GM12864 (cell line): ENCODE results near the gene CA10.

Experiments used
- DNase-seq: peaks from one replicate; pipeline ENCODE4 v3.0.0-alpha.2; 2011; ENCODE audit warnings: low read depth
- H3K4me3 ChIP-seq: 2 replicates; pipeline ENCODE4 v1.5.1; 2011; ENCODE audit warnings: mild to moderate bottlenecking, low read depth, low read length, control low read depth
- TF ChIP-seq, protein P1 (sequence below): IDR thresholded peaks from 2 replicates; pipeline ENCODE4 v1.5.1; 2011; ENCODE audit warnings: low read depth, mild to moderate bottlenecking, moderate library complexity, low read length, control low read depth, inconsistent platforms; ENCODE audit errors: missing control alignments

CA10 gene

GRCh38 chr17:51793686-51794085 lies 364.8 kb downstream of the CA10 start:
- no peak for DNase-seq
- TF ChIP-seq, protein P1, sequence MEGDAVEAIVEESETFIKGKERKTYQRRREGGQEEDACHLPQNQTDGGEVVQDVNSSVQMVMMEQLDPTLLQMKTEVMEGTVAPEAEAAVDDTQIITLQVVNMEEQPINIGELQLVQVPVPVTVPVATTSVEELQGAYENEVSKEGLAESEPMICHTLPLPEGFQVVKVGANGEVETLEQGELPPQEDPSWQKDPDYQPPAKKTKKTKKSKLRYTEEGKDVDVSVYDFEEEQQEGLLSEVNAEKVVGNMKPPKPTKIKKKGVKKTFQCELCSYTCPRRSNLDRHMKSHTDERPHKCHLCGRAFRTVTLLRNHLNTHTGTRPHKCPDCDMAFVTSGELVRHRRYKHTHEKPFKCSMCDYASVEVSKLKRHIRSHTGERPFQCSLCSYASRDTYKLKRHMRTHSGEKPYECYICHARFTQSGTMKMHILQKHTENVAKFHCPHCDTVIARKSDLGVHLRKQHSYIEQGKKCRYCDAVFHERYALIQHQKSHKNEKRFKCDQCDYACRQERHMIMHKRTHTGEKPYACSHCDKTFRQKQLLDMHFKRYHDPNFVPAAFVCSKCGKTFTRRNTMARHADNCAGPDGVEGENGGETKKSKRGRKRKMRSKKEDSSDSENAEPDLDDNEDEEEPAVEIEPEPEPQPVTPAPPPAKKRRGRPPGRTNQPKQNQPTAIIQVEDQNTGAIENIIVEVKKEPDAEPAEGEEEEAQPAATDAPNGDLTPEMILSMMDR, result no peak
- H3K4me3 ChIP-seq, result no peak overlapping the region

DNA sequence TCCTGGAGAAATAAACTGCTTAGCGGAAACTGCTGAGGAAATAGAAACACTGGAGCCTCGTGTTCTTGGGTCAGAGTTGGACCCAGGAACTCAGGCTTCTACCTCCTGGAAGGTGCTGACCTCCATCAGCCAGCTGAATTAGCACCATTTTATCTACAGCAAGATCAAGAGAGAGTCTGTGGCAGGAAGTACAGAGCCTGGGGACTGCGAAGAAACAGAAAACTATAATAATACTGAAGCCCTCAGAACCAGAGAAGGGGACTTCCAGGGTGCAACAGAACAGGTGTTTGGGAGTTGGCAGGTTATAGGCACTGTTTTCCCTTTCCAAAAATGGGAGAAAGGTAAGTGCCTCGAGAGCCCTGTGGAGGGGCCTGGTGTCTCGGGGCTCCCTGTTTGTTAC lies 379.7 kb downstream of the CA10 start:
- no peak overlapping the region for H3K4me3 ChIP-seq
- TF ChIP-seq, protein P1, result no peak
- DNase-seq, result no peak

- H3K4me3 ChIP-seq, result no peak overlapping the region
- TF ChIP-seq, protein P1, result no peak
- DNase-seq, result no peak
These were observed 388.3 kb downstream of the CA10 start for GRCh38 chr17:51770027-51770759.

DNA sequence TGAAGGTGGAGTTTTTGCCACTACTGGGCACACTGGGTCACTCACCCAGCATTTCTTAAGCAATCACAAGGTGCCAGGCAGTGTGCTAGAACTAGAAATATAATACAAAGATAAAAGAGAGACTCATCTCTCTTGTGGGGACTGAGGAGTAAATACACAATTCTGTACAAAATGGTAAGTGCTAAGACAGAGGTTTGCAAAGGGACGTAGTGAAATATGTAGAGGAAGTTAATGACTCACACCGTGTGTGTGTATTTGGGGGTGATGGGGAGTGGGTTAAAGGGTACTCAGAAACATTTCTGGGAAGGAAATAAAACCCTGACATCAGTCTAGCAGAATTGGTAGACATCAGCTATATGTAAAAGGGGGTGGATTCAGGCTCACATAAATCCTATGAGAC lies 389.3 kb downstream of the CA10 start:
- TF ChIP-seq, protein P1, result no peak
- H3K4me3 ChIP-seq, result no peak overlapping the region
- no peak for DNase-seq

- TF ChIP-seq, protein P1, result no peak
- DNase-seq, result no peak
- no peak overlapping the region for H3K4me3 ChIP-seq
These were observed 389.8 kb downstream of the CA10 start for GRCh38 chr17:51768706-51769105.

- TF ChIP-seq, protein P1, result no peak
- H3K4me3 ChIP-seq, result no peak overlapping the region
- DNase-seq, result no peak
These were observed 391.2 kb downstream of the CA10 start for GRCh38 chr17:51767287-51767686.
